Chondrocyte (in vitro differentiated cells): Measurements from ENCODE around the gene COTL1. TPM values are rescaled to one million over a fixed set of nuclear protein-coding genes. Genes with fewer than 3 reads are reported as not detected.
A peak's percentile ranks its signal among the peaks of the same experiment; 100 is the strongest.

ENCODE experiments used
- DNase-seq: peaks from one replicate; pipeline ENCODE4 v3.0.0; 2021; ENCODE audit warnings: mixed read lengths, low spot score
- H3K27ac Mint-ChIP-seq: one replicate; pipeline ENCODE4 v1.8.0; 2021; ENCODE audit warnings: mild to moderate bottlenecking, moderate library complexity, mixed read lengths; ENCODE audit not compliant: unreplicated experiment
- H3K27me3 Mint-ChIP-seq: 2 replicates; pipeline ENCODE4 v1.8.0; 2021; ENCODE audit warnings: low read depth, mixed read lengths
- H3K36me3 Mint-ChIP-seq: 2 replicates; pipeline ENCODE4 v1.8.0; 2021; ENCODE audit warnings: low read depth, mixed read lengths
- H3K4me1 Mint-ChIP-seq: 2 replicates; pipeline ENCODE4 v1.8.0; 2021; ENCODE audit warnings: low read depth, mild to moderate bottlenecking, mixed read lengths
- H3K4me3 Mint-ChIP-seq: one replicate; pipeline ENCODE4 v1.8.0; 2021; ENCODE audit warnings: mild to moderate bottlenecking, moderate library complexity, mixed read lengths; ENCODE audit not compliant: unreplicated experiment
- H3K9me3 Mint-ChIP-seq: 2 replicates; pipeline ENCODE4 v1.8.0; 2021; ENCODE audit warnings: low read depth, mixed read lengths
- total RNA-seq: library from RNA; stranded (reverse); gene quantifications from 3 replicates; pipeline ENCODE4 v1.2.1, GENCODE V29; 2021
- TF ChIP-seq, protein P1 (sequence below): fragments of 200-600 bp; sonication (generic); IDR thresholded peaks from 2 replicates; pipeline ENCODE4 v1.5.0; 2021; ENCODE audit warnings: antibody characterized with exemption, mild to moderate bottlenecking, moderate library complexity

Gene COTL1
- total RNA-seq, 1 donor from 2014 or later = 52.8 TPM

GRCh38 chr16:84649511-84649861, 31.6 kb upstream of the COTL1 start:
- H3K36me3 Mint-ChIP-seq = peaks cover 5% of the 10 kb centered on the region
- peaks cover 2% of the 10 kb centered on the region for H3K27me3 Mint-ChIP-seq
- DNase-seq = no peak
- peak overlapping the region; percentile 74 for H3K4me3 Mint-ChIP-seq
- TF ChIP-seq, protein P1, sequence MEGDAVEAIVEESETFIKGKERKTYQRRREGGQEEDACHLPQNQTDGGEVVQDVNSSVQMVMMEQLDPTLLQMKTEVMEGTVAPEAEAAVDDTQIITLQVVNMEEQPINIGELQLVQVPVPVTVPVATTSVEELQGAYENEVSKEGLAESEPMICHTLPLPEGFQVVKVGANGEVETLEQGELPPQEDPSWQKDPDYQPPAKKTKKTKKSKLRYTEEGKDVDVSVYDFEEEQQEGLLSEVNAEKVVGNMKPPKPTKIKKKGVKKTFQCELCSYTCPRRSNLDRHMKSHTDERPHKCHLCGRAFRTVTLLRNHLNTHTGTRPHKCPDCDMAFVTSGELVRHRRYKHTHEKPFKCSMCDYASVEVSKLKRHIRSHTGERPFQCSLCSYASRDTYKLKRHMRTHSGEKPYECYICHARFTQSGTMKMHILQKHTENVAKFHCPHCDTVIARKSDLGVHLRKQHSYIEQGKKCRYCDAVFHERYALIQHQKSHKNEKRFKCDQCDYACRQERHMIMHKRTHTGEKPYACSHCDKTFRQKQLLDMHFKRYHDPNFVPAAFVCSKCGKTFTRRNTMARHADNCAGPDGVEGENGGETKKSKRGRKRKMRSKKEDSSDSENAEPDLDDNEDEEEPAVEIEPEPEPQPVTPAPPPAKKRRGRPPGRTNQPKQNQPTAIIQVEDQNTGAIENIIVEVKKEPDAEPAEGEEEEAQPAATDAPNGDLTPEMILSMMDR = no peak
- peaks cover 25% of the 10 kb centered on the region for H3K4me1 Mint-ChIP-seq
- peak overlapping the region; percentile 69 for H3K27ac Mint-ChIP-seq
- no peaks in the 10 kb centered on the region for H3K9me3 Mint-ChIP-seq

DNA sequence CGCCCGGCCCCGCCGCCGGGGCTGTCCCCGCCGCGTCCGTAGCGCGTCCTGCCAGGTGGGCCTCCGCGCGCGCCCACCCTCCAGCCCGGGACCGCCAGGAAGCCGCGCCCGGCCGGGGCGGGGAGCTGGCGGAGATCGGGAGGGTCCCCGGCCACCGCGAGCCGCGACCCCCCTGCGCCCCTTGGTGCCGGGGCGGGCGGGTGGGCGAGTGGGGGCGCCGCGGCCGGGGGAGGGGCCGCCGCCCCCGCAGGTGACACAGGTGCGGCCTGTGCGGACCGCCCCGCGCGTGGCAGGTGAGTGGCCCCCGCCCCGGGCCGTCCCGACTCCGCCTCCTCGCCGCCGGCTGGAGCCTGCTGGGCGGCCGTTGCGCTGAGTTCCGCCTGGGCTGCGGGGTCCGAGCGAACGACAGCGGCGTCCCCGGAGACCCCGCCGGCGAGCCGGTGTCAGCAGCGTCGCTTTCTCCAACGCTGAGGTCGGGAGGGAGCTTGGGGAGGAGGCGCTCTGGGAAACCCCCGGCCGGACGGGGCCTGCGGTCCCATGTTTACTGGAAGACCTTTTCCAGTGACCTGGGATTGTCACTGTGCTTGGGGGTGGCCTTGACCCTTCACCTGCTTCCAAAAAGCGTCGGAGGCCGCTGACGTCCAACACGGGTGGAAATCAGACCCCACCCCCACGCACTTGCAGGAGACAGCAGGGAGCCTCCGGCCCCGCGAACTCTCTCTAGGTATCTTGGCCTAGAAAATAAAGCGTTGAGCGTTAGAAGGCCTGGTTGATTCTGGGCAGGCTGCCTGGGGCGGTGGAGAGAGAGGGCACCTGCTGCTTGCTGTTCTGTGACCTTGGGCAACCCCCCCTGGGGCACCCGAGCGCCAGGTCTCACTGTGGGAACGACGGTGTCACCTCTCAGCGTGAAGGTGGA, 31.0 kb upstream of the COTL1 start:
- Mint-ChIP-seq H3K4me1 (peaks cover 27% of the 10 kb centered on the region), H3K9me3 (no peaks in the 10 kb centered on the region), H3K27me3 (peaks cover 2% of the 10 kb centered on the region), H3K27ac (peak overlapping the region; percentile 69), H3K36me3 (peaks cover 5% of the 10 kb centered on the region), H3K4me3 (peak overlapping the region; percentile 74)
- TF ChIP-seq, protein P1 = no peak
- DNase-seq = no peak

DNA sequence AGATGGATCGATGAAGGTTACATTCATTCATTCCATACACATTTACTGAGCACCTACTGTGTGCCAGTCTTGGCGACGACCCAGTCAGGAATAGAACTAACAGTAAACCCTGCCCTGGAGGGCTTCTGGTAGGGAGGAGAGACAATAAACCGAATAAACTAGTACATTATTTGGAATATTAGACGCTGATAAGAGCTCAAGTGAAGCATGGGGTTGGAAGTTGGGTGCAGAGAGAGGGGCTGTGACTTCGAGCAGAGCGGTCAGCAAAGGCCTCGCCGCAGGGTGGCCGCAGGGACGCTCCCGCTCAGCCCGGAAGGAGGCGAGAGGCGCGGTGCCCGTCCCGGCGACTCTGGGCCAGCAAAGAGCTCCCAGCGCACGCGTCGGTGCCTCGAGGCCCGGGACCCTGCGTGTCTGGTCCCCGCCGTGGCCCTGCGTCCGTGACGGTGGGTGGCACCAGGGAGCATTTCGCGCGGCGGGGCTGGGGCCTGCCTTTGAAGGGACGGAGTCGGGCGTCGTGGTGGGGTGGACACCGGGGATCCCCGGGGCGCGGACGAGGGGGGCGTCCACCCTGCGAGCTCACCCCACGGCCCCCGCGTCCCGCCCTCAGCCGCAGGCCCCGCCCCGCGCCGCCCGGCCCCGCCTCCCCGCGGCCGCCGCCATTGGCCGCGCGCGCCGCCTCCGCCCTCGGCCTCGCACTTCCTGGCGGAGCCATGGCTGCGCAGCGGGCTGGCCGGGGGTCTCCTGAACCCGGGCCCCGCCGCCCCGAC, 30.1 kb upstream of the COTL1 start, which contains the start of gene KLHL36:
TSS of gene KLHL36 (plus strand) at position 684 of the 767 bp plus-strand sequence. CDS start 2,357 bp downstream, outside the sequence.
- peaks cover 2% of the 10 kb centered on the region for H3K27me3 Mint-ChIP-seq
- DNase-seq = no peak
- H3K4me3 Mint-ChIP-seq = peak within 1 kb of the TSS; percentile 74
- no peaks in the 10 kb centered on the region for H3K9me3 Mint-ChIP-seq
- H3K27ac Mint-ChIP-seq = peak within 1 kb of the TSS; percentile 79
- peaks cover 34% of the 10 kb centered on the region for H3K4me1 Mint-ChIP-seq
- TF ChIP-seq, protein P1 = peak; percentile 49
- peaks cover 3% of the 10 kb centered on the region for H3K36me3 Mint-ChIP-seq

DNA sequence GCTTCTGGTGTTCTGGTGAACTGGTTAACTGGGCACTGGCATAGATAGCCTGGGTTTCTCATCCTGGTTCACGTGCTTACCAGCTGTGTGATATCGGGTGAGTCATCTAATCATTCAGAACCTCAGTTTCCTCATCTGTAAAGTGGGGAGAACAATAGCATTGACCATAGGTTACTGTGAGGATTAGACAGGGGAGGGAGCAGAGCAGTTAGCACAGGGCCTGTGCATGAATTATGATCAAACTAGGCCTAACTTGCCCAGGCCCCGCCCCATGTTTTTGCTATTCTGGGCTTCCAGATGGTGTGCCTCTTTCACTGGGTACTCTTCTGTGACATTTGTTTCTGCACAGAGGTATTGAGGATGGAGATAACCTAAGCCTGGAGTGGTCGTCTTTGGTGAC, 25.8 kb upstream of the COTL1 start:
- TF ChIP-seq, protein P1 = no peak
- Mint-ChIP-seq H3K4me3 (no peak overlapping the region), H3K27me3 (peaks cover 2% of the 10 kb centered on the region), H3K36me3 (no peaks in the 10 kb centered on the region), H3K4me1 (peaks cover 32% of the 10 kb centered on the region), H3K9me3 (no peaks in the 10 kb centered on the region), H3K27ac (peak overlapping the region; percentile 74)
- no peak for DNase-seq

- peaks cover 32% of the 10 kb centered on the region for H3K4me1 Mint-ChIP-seq
- DNase-seq = no peak
- H3K9me3 Mint-ChIP-seq = no peaks in the 10 kb centered on the region
- TF ChIP-seq, protein P1 = no peak
- no peak overlapping the region for H3K4me3 Mint-ChIP-seq
- peak overlapping the region; percentile 74 for H3K27ac Mint-ChIP-seq
- H3K27me3 Mint-ChIP-seq = peaks cover 2% of the 10 kb centered on the region
- no peaks in the 10 kb centered on the region for H3K36me3 Mint-ChIP-seq
Measured at GRCh38 chr16:84643180-84643583, 25.3 kb upstream of the COTL1 start.
